ENCODE results near the gene SST.

GRCh38 chr3:187714404-187714979 is 44.3 kb upstream of the SST start:
- TF ChIP-seq POLR2AphosphoS5 (IDR thresholded peaks at IDR 0.05), result no peak
- TF ChIP-seq POLR2A (IDR thresholded peaks at IDR 0.05), result no peak
